KG1 (cell line): ENCODE data around the gene LRIG1.

Source experiments
- DNase-seq: peaks from one replicate; lab custom pipeline; 2025; lab: John Stamatoyannopoulos, UW

Gene LRIG1

GRCh38 chr3:66418475-66418931, 82.3 kb downstream of the LRIG1 start:
- no peak for DNase-seq

- no peak for DNase-seq
Measured at GRCh38 chr3:66416556-66417304, 84.1 kb downstream of the LRIG1 start.

GRCh38 chr3:66415867-66416428, 84.9 kb downstream of the LRIG1 start:
- DNase-seq = no peak

- no peak for DNase-seq
Measured at GRCh38 chr3:66414846-66415245, 86.0 kb downstream of the LRIG1 start.

GRCh38 chr3:66413151-66413751, 87.6 kb downstream of the LRIG1 start:
- no peak for DNase-seq

GRCh38 chr3:66411961-66412887, 88.6 kb downstream of the LRIG1 start:
- DNase-seq = no peak

GRCh38 chr3:66411474-66411873, 89.3 kb downstream of the LRIG1 start:
- DNase-seq = no peak

- DNase-seq = no peak
Measured at GRCh38 chr3:66410976-66411375, 89.8 kb downstream of the LRIG1 start.

- DNase-seq = no peak
Measured at GRCh38 chr3:66409771-66410754, 90.8 kb downstream of the LRIG1 start.

- DNase-seq = no peak
Measured at GRCh38 chr3:66407611-66408218, 93.1 kb downstream of the LRIG1 start.

GRCh38 chr3:66406831-66407610, 93.8 kb downstream of the LRIG1 start:
- DNase-seq = no peak

- DNase-seq = no peak
Measured at GRCh38 chr3:66406163-66406562, 94.7 kb downstream of the LRIG1 start.

- no peak for DNase-seq
Measured at GRCh38 chr3:66405701-66406091, 95.1 kb downstream of the LRIG1 start.

GRCh38 chr3:66404903-66405700, 95.7 kb downstream of the LRIG1 start:
- DNase-seq = no peak

GRCh38 chr3:66404197-66404596, 96.6 kb downstream of the LRIG1 start:
- no peak for DNase-seq

- DNase-seq = no peak
Measured at GRCh38 chr3:66403323-66403990, 97.4 kb downstream of the LRIG1 start.

GRCh38 chr3:66402596-66403290, 98.1 kb downstream of the LRIG1 start:
- DNase-seq = no peak
